ENCODE data around the gene COL27A1.

Gene COL27A1

GRCh38 chr9:114263853-114264510, 108.6 kb downstream of the COL27A1 start:
- no peak overlapping the region for H3K27ac ChIP-seq
- TF ChIP-seq, protein P1, sequence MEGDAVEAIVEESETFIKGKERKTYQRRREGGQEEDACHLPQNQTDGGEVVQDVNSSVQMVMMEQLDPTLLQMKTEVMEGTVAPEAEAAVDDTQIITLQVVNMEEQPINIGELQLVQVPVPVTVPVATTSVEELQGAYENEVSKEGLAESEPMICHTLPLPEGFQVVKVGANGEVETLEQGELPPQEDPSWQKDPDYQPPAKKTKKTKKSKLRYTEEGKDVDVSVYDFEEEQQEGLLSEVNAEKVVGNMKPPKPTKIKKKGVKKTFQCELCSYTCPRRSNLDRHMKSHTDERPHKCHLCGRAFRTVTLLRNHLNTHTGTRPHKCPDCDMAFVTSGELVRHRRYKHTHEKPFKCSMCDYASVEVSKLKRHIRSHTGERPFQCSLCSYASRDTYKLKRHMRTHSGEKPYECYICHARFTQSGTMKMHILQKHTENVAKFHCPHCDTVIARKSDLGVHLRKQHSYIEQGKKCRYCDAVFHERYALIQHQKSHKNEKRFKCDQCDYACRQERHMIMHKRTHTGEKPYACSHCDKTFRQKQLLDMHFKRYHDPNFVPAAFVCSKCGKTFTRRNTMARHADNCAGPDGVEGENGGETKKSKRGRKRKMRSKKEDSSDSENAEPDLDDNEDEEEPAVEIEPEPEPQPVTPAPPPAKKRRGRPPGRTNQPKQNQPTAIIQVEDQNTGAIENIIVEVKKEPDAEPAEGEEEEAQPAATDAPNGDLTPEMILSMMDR (conservative IDR thresholded peaks at IDR 0.05) = no peak
- TF ChIP-seq ZFX (IDR thresholded peaks at IDR 0.05) = no peak

GRCh38 chr9:114264806-114265550, 109.6 kb downstream of the COL27A1 start:
- TF ChIP-seq, protein P1 (conservative IDR thresholded peaks at IDR 0.05) = no peak
- no peak for TF ChIP-seq ZFX (IDR thresholded peaks at IDR 0.05)
- no peak overlapping the region for H3K27ac ChIP-seq

DNA sequence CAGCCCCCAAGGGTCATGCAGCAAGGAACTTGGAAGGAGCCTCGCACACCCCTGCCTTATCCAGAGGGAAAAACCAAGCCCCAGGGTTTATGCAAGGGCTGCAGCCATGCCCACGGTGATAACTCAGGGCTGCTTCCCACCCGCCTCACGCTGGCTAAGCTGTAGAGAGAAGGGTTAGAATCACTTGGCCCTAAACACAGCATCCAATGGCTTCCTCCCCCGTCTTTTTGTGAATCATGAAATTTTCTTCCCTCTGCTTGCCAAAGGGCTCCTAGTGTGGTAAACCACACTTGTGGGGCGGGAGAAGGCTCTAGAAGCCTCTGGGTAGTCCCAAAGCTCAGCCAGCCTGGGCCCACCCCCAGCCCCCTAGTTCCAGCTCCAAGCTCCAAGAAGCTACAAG, 111.6 kb downstream of the COL27A1 start:
- no peak for TF ChIP-seq ZFX (IDR thresholded peaks at IDR 0.05)
- TF ChIP-seq, protein P1 (conservative IDR thresholded peaks at IDR 0.05) = no peak
- no peak overlapping the region for H3K27ac ChIP-seq

DNA sequence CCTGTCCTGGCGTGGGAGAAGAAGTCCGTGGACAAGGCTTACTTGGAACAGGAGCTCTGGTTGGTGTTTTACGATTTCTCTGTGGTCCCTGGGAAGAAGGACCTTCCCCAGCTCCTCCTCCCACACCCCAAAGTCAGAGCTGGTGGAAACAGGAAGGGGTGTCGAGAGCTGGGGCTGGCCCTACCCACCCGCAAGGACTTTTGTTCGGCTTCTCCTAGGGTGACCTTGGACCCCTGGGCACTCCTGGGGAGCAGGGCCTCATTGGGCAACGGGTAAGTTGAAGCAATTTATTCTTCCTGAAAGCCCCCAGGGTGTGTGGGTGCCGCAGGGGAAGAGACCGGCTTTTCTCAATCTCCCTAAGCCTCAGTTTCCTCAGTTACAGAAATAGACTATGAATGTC, 113.7 kb downstream of the COL27A1 start:
- TF ChIP-seq, protein P1 (conservative IDR thresholded peaks at IDR 0.05) = no peak
- TF ChIP-seq ZFX (IDR thresholded peaks at IDR 0.05) = no peak
- no peak overlapping the region for H3K27ac ChIP-seq

DNA sequence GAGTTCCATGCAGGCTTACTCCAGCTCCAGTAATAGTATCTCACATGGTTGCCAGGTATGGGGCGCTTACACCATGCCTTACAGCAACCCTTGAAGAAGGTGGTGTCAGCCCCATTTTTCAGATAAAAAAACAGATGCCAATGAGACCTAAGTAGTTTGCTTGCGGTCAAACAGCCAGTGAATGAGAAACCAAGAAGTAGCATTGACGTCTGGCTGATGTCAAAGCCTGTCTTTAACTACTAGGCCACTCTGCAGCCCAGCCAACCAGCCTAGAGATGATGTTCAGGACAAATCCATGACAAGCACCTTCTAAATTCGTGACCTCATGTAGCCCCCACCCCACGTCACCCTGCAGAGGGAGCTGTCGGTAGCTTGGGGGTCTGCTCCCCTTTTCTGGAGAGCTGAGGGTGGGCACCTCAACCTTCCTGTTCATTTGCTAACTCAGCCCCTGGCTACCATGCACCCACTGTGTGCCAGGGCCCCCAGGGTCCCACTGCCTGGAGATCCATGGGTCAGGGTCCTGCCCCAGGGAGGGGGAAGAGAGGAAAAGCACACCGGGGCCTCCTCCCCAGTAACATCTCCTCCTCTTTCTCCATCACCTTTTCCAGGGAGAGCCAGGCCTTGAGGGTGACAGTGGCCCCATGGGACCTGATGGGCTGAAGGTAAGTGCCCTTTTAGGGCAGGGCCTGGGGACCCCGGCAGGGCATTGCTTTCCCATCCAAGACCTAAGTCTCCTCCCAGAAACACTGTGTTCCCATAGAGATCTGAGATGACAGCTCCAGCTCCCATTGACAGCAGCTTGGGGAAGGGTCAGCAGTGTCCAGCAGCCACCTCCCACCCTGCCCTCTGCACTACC, 115.0 kb downstream of the COL27A1 start:
- TF ChIP-seq, protein P1 (conservative IDR thresholded peaks at IDR 0.05) = no peak
- TF ChIP-seq ZFX (IDR thresholded peaks at IDR 0.05) = no peak
- no peak overlapping the region for H3K27ac ChIP-seq

DNA sequence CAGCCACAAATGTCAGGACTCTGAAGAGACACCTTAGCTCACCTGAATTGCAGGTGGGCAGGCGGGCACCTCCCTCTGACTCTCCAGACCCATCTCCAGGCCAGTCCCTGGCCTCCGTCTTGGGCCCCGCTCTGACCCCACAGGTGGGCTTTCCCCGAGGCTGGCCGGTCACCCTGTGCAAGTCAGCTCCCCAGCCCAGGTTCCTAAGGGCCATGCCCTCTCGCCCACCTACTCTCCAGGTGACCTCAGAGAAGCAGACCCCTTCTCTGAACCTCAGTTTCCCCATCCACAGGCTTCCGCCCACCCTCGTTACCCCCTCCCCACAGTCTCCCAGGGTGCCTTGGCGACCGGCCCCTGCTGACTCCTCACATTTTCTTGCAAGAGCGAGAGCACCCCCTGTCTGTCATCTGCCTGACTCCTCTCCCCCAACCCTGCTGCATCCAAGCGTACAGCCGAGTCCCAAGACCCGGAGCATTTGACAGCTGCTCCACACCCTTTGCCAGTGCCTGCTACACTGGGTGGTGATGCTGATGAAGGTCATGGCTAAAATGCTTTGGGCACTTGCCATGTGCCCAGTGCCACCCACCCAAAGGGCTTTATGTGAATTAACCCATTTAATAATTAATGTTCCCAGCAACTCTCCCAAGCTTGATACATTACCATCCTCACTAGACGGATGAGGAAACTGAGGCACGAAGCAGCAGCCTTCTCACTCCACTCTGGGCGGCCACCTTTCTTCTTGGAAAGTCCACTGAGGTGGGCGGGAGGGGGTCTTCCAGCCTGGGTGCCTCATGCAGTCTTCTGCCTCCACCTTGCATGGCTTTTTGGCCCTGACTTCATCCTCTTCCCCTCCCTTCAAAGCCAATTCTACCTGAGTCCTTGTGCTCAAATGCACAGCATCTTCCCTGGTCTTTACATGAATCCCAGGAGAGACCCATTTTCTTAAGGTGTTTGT, 116.5 kb downstream of the COL27A1 start:
- TF ChIP-seq, protein P1 (conservative IDR thresholded peaks at IDR 0.05) = no peak
- no peak for TF ChIP-seq ZFX (IDR thresholded peaks at IDR 0.05)
- no peak overlapping the region for H3K27ac ChIP-seq

Data from C4-2B (cell line).